ENCODE results near the gene SLC15A3.

SLC15A3 gene

DNA sequence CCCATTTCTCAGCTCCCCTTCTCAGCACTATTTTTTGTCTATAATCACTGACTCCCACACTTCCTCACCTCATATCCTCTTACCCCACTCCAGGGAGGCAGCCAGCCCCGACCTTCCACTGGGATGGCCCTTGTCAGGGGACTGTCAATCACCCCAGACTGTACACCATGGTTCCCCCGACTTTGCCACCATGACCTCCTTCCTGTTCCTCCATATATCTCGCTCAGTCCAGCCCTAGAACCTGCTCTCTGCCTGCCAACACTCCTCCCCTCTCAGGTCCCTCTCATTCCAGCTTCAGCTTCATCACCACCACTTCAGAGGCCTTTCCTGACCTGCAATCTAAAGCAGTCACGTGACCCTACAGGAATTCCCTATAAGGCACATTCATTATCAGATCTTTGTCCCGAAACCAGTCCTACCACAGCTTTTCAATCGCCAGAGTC is 62.1 kb downstream of the SLC15A3 start:
- no peak for DNase-seq (ENCODE audit: low read depth)

- DNase-seq (ENCODE audit: low read depth) = no peak
Observed at GRCh38 chr11:60887556-60887955, 64.4 kb downstream of the SLC15A3 start.

Data from fibroblast of the conjunctiva (primary cell).